Thoracic aorta (tissue), 2 donors: ENCODE measurements around the gene FAM131A. TPM values are rescaled to one million over a fixed set of nuclear protein-coding genes. Genes with fewer than 3 reads are reported as not detected.

ENCODE experiments used
- ATAC-seq: fragments of 150-250 bp; one replicate; pipeline ENCODE4 v1.8.0; 2017; ENCODE audit warnings: low read depth; ENCODE audit not compliant: insufficient number of reproducible peaks, low FRiP score
- DNase-seq: peaks from one replicate; pipeline ENCODE4 v3.0.0-alpha.2; 2020; ENCODE audit warnings: low spot score
- H3K27ac ChIP-seq, 2 donors: fragments of 200-600 bp; sonication (generic); 1 replicate in 1 of 2; 2 replicates in 1 of 2; pipeline ENCODE4 v1.5.1; 2016; ENCODE audit warnings: mild to moderate bottlenecking in 2 of 2, moderate library complexity in 2 of 2
- H3K27me3 ChIP-seq: fragments of 200-600 bp; sonication (generic); replicated peaks from 2 replicates; pipeline ENCODE4 v1.6.0; 2016; ENCODE audit warnings: mild to moderate bottlenecking; ENCODE audit not compliant: insufficient read depth
- H3K36me3 ChIP-seq: fragments of 200-600 bp; sonication (generic); one replicate; pipeline ENCODE4 v1.5.1; 2016
- H3K4me1 ChIP-seq, 2 donors: fragments of 200-600 bp; sonication (generic); 1 replicate in 1 of 2; 2 replicates in 1 of 2; pipeline versions ENCODE4 v1.5.1 to v1.6.0; 2016; ENCODE audit warnings: low read depth in 2 of 2, mild to moderate bottlenecking in 1 of 2; ENCODE audit not compliant: control insufficient read depth in 1 of 2
- H3K4me3 ChIP-seq: fragments of 200-600 bp; sonication (generic); 2 replicates; pipeline ENCODE4 v1.5.1; 2016; ENCODE audit warnings: mild to moderate bottlenecking
- H3K9me3 ChIP-seq: fragments of 200-600 bp; sonication (generic); 2 replicates; pipeline ENCODE4 v1.5.1; 2016
- total RNA-seq, 2 donors: library from RNA; depleted of rRNA; stranded (reverse); fragments of >200 nt; gene quantifications; one replicate each; pipeline versions ENCODE4 v1.1.0 to v1.2.3, GENCODE V29; 2016
- TF ChIP-seq, protein P1 (sequence below): fragments of 200-600 bp; sonication (generic); IDR thresholded peaks from one replicate; pipeline ENCODE4 v1.5.1; 2019; ENCODE audit warnings: antibody characterized with exemption

FAM131A gene
- total RNA-seq, 2 donors from 2014 or later: 55.4 to 91.8 TPM

DNA sequence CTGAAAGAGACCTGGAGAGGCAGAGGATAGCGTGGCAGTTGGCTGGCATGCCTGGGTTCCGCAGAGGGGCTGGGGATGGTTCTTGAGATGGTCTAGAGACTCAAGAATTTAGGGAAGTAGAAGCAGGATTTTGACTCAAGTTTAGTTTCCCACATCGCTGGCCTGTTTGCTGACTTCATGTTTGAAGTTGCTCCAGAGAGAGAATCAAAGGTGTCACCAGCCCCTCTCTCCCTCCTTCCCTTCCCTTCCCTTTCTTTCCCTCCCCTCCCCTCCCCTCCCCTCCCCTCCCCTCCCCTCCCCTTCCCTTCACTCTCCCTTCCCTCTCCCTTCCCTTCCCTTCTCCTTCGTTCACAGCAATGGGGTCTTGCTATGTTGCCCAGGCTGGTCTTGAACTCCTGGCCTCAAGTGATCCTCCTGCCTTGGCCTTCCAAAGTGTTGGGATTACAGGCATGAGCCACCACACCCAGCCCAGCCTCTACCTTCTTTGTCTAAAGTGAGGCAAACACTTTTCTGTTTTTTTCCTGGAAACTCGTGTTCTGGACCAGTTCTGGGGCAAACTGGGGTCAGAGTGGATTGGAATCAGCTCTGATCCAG lies 52.6 kb downstream of the FAM131A start:
- no peak for ATAC-seq
- Histone ChIP-seq H3K36me3 (no peaks in the 10 kb centered on the region), H3K4me1 (no peaks in the 10 kb centered on the region), H3K4me3 (no peak overlapping the region), H3K27ac (no peak overlapping the region), H3K27me3 (no peaks in the 10 kb centered on the region), H3K9me3 (no peaks in the 10 kb centered on the region)
- DNase-seq: no peak
- TF ChIP-seq, protein P1, sequence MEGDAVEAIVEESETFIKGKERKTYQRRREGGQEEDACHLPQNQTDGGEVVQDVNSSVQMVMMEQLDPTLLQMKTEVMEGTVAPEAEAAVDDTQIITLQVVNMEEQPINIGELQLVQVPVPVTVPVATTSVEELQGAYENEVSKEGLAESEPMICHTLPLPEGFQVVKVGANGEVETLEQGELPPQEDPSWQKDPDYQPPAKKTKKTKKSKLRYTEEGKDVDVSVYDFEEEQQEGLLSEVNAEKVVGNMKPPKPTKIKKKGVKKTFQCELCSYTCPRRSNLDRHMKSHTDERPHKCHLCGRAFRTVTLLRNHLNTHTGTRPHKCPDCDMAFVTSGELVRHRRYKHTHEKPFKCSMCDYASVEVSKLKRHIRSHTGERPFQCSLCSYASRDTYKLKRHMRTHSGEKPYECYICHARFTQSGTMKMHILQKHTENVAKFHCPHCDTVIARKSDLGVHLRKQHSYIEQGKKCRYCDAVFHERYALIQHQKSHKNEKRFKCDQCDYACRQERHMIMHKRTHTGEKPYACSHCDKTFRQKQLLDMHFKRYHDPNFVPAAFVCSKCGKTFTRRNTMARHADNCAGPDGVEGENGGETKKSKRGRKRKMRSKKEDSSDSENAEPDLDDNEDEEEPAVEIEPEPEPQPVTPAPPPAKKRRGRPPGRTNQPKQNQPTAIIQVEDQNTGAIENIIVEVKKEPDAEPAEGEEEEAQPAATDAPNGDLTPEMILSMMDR: no peak

DNA sequence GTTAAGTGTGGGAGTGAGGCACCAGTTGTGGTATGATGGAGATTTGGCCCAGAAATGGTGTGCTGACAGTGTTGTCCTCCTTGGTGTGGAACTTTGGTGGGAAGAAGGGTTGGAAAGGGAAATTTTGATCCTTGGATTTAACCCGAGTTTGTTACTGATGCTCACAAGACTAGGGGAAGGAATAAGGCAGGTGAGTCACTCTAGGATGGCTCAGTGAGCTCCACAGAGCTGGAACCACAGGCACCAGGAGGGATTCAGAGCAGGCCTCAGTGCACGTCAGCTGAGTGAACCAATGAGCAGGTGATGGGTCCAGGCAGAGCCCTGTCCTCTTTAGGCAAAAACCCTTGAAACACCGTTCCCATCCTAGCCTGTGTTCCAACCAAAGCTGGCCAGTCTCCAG lies 53.9 kb downstream of the FAM131A start:
- no peaks in the 10 kb centered on the region for H3K27me3 ChIP-seq
- no peaks in the 10 kb centered on the region for H3K4me1 ChIP-seq
- ATAC-seq: no peak
- TF ChIP-seq, protein P1: no peak
- no peaks in the 10 kb centered on the region for H3K9me3 ChIP-seq
- H3K27ac ChIP-seq: no peak overlapping the region
- no peak for DNase-seq
- no peak overlapping the region for H3K4me3 ChIP-seq
- no peaks in the 10 kb centered on the region for H3K36me3 ChIP-seq

DNA sequence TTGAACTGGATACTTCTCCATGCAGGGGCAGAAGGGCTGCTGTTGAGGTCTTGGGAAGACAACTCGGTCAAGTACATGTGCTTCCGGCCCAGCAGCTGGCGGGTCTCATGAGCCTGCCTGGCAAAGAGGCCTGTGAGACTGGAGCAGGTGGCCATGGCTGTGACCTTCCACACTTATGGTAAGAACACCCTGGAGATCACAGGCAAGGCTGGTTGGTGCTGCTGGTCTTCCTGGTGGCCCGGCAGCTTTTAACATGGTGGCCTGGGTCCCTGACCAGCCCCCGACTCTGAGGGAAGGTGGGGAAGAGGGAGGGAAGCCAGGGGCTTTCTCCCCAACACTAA lies 57.9 kb downstream of the FAM131A start:
- Histone ChIP-seq H3K36me3 (no peaks in the 10 kb centered on the region), H3K27me3 (no peaks in the 10 kb centered on the region), H3K4me1 (no peaks in the 10 kb centered on the region), H3K4me3 (no peak overlapping the region), H3K9me3 (no peaks in the 10 kb centered on the region), H3K27ac (no peak overlapping the region)
- TF ChIP-seq, protein P1: no peak
- DNase-seq: no peak
- no peak for ATAC-seq

Other genes starting within 250 kb of the FAM131A start
- gene HTR3E, start 240.5 kb upstream of the FAM131A start, total RNA-seq: not detected
- gene EIF2B5, start 202.2 kb upstream of the FAM131A start, total RNA-seq: 10 to 100 TPM; 38.7 to 39.7 TPM
- gene DVL3, start 182.2 kb upstream of the FAM131A start, total RNA-seq: 100 to 1,000 TPM in 1 of 2 donors, 10 to 100 TPM in 1; 50.5 to 102 TPM
- 100 to 1,000 TPM; 194 to 203 TPM for gene AP2M1, start 162.7 kb upstream of the FAM131A start, total RNA-seq
- gene ABCF3, start 151.4 kb upstream of the FAM131A start, total RNA-seq: 10 to 100 TPM; 50.2 to 62.1 TPM
- not detected for gene VWA5B2, start 108.0 kb upstream of the FAM131A start, total RNA-seq
- gene ALG3, start 88.6 kb upstream of the FAM131A start, total RNA-seq: 10 to 100 TPM; 52.0 to 55.0 TPM
- 1 to 10 TPM; 3.8 to 4.0 TPM for gene EEF1AKMT4, start 87.9 kb upstream of the FAM131A start, total RNA-seq
- gene CAMK2N2, start 76.0 kb upstream of the FAM131A start, total RNA-seq: not detected
- gene ECE2, start 61.6 kb upstream of the FAM131A start, total RNA-seq: not detected
- 100 to 1,000 TPM; 160 to 213 TPM for gene PSMD2, start 38.4 kb upstream of the FAM131A start, total RNA-seq
- gene EIF4G1, start 23.0 kb upstream of the FAM131A start, total RNA-seq: 100 to 1,000 TPM; 254 to 334 TPM
- gene CLCN2, start 24.0 kb downstream of the FAM131A start, total RNA-seq: 1 to 10 TPM; 4.3 to 8.0 TPM
- 10 to 100 TPM; 49.5 to 53.7 TPM for gene POLR2H, start 24.1 kb downstream of the FAM131A start, total RNA-seq
- gene THPO, start 40.6 kb downstream of the FAM131A start, total RNA-seq: 1 to 10 TPM in 1 of 2 donors, not detected in 1; 1.1 TPM
- gene CHRD, start 42.5 kb downstream of the FAM131A start, total RNA-seq: 10 to 100 TPM; 19.5 to 21.7 TPM
- 1 to 10 TPM; 2.8 to 5.0 TPM for gene EPHB3, start 224.2 kb downstream of the FAM131A start, total RNA-seq